Psoas muscle (tissue), 8 donors: Measurements from ENCODE around the gene APOO. TPM values are rescaled to one million over a fixed set of nuclear protein-coding genes. Genes with fewer than 3 reads are reported as not detected.

Experiments
- ATAC-seq, 4 donors: fragments of 200-7000 bp; cut with Tn5 transposase; one replicate each; pipeline ENCODE4 v1.9.1; 2020; ENCODE audit warnings: moderate library complexity in 3 of 4, mild to moderate bottlenecking in 2 of 4
- DNase-seq, 2 donors: peaks; one replicate each; pipeline ENCODE4 v3.0.0-alpha.2; 2020
- H3K27ac ChIP-seq: fragments of 200-600 bp; one replicate; pipeline ENCODE4 v1.8.0; 2022
- H3K27me3 ChIP-seq, 3 donors: fragments of 200-600 bp in 1 of 3; one replicate each; pipeline versions ENCODE4 v1.6.1 to v1.8.0; 2013 to 2022; ENCODE audit warnings: low read length in 2 of 3, mild to moderate bottlenecking in 2 of 3, moderate library complexity in 1 of 3; ENCODE audit not compliant: insufficient read depth in 3 of 3
- H3K36me3 ChIP-seq, 2 donors: fragments of 200-600 bp in 1 of 2; one replicate each; pipeline versions ENCODE4 v1.6.1 to v1.8.0; 2013 to 2022; ENCODE audit warnings: low read depth in 1 of 2, mild to moderate bottlenecking in 1 of 2, moderate library complexity in 1 of 2; ENCODE audit not compliant: insufficient read depth in 1 of 2
- H3K4me1 ChIP-seq: fragments of 200-600 bp; one replicate; pipeline ENCODE4 v1.8.0; 2022
- H3K4me3 ChIP-seq: fragments of 200-600 bp; one replicate; pipeline ENCODE4 v1.8.0; 2022; ENCODE audit warnings: mild to moderate bottlenecking
- H3K9me3 ChIP-seq: fragments of 200-600 bp; one replicate; pipeline ENCODE4 v1.8.0; 2022
- WGBS, 3 donors: extraction: QIAGEN DNeasy Blood & Tissue Kit; methylation state at CpG; one replicate each; pipeline versions ENCODE4 v1.1.6 to v1.1.7; 2013; 5-methylcytosine and 5-hydroxymethylcytosine counted together
- intact Hi-C, 2 donors: fragments of 100-400 bp; cut with DNase I; formaldehyde crosslinking; loops; one replicate each; pipeline versions ENCODE4 v1.11.0 to v1.14.2; 2022
- polyA plus RNA-seq, 3 donors: library from polyadenylated mRNA; stranded (reverse); fragments of 200-250 nt; gene quantifications; one replicate each; pipeline ENCODE4 v1.2.3, GENCODE V29; 2013
- total RNA-seq, 4 donors: library from RNA; stranded (reverse); fragmentation: NEBNext Ultra II Directional in 2 of 4; extraction: Animal tissue kit (Norgen Biotek cat#: 25700) in 2 of 4; gene quantifications; one replicate each; pipeline versions ENCODE4 v1.2.1 to v1.2.4, GENCODE V29; 2021 to 2023
- TF ChIP-seq, protein P1 (sequence below): fragments of 200-600 bp; IDR thresholded peaks from one replicate; pipeline ENCODE4 v1.8.0; 2022; ENCODE audit warnings: antibody characterized with exemption
- donor health status: healthy with polysubstance abuse.
- donor health status: DM: no; HTN: no; CAD: no; lungs with moderate emphysema.
- donor health status: Bipolar disorder and iron deficiency.
- donor health status: healthy.
- donor health status: DM: yes; HTN: yes; CAD: no.
- donor health status: DM: no; HTN: no; CAD: no.
- donor health status: DM: no; HTN: no; CAD: no.
- donor health status: DM: yes; HTN: yes; CAD: no.

Gene APOO
- total and polyA plus RNA-seq, 7 donors = 29.7 to 78.5 (median 54.7) TPM

DNA sequence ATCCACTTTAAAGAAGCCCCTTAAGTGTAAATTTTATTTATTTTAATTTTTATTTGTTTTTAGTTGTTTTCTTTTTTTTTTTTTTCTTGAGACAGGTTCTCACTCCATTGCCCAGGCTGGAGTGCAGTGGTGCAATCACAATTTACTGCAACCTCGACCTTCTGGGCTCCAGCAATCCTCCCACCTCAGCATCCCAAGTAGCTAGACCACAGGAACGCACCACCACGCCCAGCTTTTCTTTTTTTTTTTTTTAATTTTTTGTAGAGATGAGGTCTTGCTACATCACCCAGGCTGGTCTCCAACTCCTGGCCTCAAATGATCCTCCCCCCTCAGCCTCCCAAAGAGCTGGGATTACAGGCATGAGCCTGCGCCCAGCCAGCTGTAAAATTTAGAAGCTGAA lies 118.8 kb downstream of the APOO start:
- no peak overlapping the region for H3K27ac ChIP-seq
- DNase-seq (no peak), ATAC-seq (no peak)
- TF ChIP-seq, protein P1, sequence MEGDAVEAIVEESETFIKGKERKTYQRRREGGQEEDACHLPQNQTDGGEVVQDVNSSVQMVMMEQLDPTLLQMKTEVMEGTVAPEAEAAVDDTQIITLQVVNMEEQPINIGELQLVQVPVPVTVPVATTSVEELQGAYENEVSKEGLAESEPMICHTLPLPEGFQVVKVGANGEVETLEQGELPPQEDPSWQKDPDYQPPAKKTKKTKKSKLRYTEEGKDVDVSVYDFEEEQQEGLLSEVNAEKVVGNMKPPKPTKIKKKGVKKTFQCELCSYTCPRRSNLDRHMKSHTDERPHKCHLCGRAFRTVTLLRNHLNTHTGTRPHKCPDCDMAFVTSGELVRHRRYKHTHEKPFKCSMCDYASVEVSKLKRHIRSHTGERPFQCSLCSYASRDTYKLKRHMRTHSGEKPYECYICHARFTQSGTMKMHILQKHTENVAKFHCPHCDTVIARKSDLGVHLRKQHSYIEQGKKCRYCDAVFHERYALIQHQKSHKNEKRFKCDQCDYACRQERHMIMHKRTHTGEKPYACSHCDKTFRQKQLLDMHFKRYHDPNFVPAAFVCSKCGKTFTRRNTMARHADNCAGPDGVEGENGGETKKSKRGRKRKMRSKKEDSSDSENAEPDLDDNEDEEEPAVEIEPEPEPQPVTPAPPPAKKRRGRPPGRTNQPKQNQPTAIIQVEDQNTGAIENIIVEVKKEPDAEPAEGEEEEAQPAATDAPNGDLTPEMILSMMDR = no peak
- no peaks in the 10 kb centered on the region for H3K4me1 ChIP-seq
- intact Hi-C loops = loop anchor here in 1 of 2 donors (10.0 kb wide), 1 partner anchor 226 kb away; no protein-coding TSS in a partner anchor
- WGBS, 3 donors = 87 to 91% (median 89%) methylated on average over 4 of the region's 4 CpGs
- no peaks in the 10 kb centered on the region for H3K27me3 ChIP-seq
- H3K36me3 ChIP-seq = peaks cover 0 to 9% of the 10 kb centered on the region in 2 donors
- no peak overlapping the region for H3K4me3 ChIP-seq
- H3K9me3 ChIP-seq = no peaks in the 10 kb centered on the region

DNA sequence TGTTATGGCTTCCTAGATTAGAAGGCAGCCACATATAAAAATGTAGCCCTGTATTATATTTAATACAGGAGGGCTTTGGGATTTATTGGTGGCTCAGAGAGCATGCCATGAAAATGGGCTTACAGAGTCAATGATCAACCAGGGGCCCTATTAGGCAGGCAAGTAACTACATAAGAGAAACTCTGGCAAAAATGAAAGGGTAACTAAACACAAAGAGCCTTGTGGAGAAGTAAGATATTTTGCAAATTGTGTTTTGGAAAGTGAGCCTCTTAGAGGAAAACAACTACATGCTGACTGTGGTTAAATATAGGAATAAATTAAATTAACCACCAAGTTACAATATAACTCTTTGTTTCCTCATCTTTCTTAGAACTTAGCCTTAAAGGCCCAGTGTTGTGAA lies 119.2 kb downstream of the APOO start:
- DNase-seq (no peak), ATAC-seq (no peak)
- Histone ChIP-seq H3K36me3 (peaks cover 0 to 9% of the 10 kb centered on the region in 2 donors), H3K4me3 (no peak overlapping the region), H3K9me3 (no peaks in the 10 kb centered on the region), H3K27ac (no peak overlapping the region), H3K27me3 (no peaks in the 10 kb centered on the region), H3K4me1 (no peaks in the 10 kb centered on the region)
- TF ChIP-seq, protein P1 = no peak
- intact Hi-C loops = loop anchor here in 1 of 2 donors (10.0 kb wide), 1 partner anchor 226 kb away; no protein-coding TSS in a partner anchor

- ATAC-seq (no peak), DNase-seq (no peak)
- peaks cover 0 to 9% of the 10 kb centered on the region in 2 donors for H3K36me3 ChIP-seq
- no peak overlapping the region for H3K4me3 ChIP-seq
- no peaks in the 10 kb centered on the region for H3K9me3 ChIP-seq
- WGBS, 3 donors = 95 to 100% (median 98%) methylated on average over 2 of the region's 2 CpGs
- no peaks in the 10 kb centered on the region for H3K4me1 ChIP-seq
- intact Hi-C loops = loop anchor here in 1 of 2 donors (10.0 kb wide), 1 partner anchor 227 kb away; no protein-coding TSS in a partner anchor
- H3K27ac ChIP-seq = no peak overlapping the region
- H3K27me3 ChIP-seq = no peaks in the 10 kb centered on the region
- TF ChIP-seq, protein P1 = no peak
Measured at GRCh38 chrX:23787745-23788118, 120.0 kb downstream of the APOO start.

GRCh38 chrX:23786268-23786815 lies 121.4 kb downstream of the APOO start:
- no peak for DNase-seq
- Histone ChIP-seq H3K27me3 (no peaks in the 10 kb centered on the region), H3K4me1 (no peaks in the 10 kb centered on the region), H3K36me3 (peaks cover 0 to 9% of the 10 kb centered on the region in 2 donors), H3K9me3 (no peaks in the 10 kb centered on the region), H3K27ac (peak overlapping the region; percentile 17), H3K4me3 (no peak overlapping the region)
- 74 to 81% (median 79%) methylated on average over 11 of the region's 11 CpGs for WGBS, 3 donors
- ATAC-seq = no peak
- intact Hi-C loops = loop anchor here in 1 of 2 donors (10.0 kb wide), 1 partner anchor 228 kb away; no protein-coding TSS in a partner anchor
- TF ChIP-seq, protein P1 = no peak

- Histone ChIP-seq H3K4me1 (no peaks in the 10 kb centered on the region), H3K36me3 (peaks cover 0 to 9% of the 10 kb centered on the region in 2 donors), H3K9me3 (no peaks in the 10 kb centered on the region), H3K27ac (peak overlapping the region; percentile 17), H3K4me3 (peak overlapping the region; percentile 82), H3K27me3 (no peaks in the 10 kb centered on the region)
- TF ChIP-seq, protein P1 = no peak
- DNase-seq (no peak), ATAC-seq (no peak)
- 30 to 42% (median 31%) methylated on average over 2 of the region's 2 CpGs for WGBS, 3 donors
- intact Hi-C loops = loop anchor here in 1 of 2 donors (10.0 kb wide), 1 partner anchor 229 kb away; no protein-coding TSS in a partner anchor
Measured at GRCh38 chrX:23785580-23785979, 122.2 kb downstream of the APOO start.
